DOHH2 (cell line): Measurements from ENCODE around the gene PXDC1.

Experiments
- EZH2phosphoT487 ChIP-seq: fragments of 200-600 bp; sonication (generic); IDR thresholded peaks from 2 replicates; pipeline ENCODE4 v1.6.1; 2017; ENCODE audit warnings: borderline replicate concordance, mild to moderate bottlenecking, antibody characterized with exemption, low read length, moderate library complexity, mixed read lengths
- TF ChIP-seq, protein P1 (sequence below): fragments of 200-600 bp; sonication (generic); IDR thresholded peaks from one replicate; pipeline ENCODE4 v1.5.1; 2014; ENCODE audit warnings: antibody characterized with exemption, mild to moderate bottlenecking, low read depth, low read length; ENCODE audit not compliant: poor library complexity, severe bottlenecking

DNA sequence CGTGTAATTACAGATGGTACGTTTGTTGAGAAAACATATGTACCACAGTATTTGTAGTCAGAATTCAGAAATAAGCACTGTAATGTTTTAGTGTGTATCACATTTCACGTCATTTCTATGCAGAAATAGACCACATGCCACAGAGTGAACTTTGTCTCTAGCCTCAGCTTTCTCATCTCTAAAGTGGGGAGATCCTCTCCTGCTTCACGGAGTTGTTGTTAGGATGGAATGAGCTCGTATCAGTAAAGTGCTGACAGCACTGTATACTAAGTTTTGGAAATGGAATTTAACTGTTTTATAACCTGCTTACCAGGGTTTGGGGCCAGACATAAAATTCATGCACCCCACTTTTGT is 34.2 kb upstream of the PXDC1 start:
- TF ChIP-seq, protein P1, sequence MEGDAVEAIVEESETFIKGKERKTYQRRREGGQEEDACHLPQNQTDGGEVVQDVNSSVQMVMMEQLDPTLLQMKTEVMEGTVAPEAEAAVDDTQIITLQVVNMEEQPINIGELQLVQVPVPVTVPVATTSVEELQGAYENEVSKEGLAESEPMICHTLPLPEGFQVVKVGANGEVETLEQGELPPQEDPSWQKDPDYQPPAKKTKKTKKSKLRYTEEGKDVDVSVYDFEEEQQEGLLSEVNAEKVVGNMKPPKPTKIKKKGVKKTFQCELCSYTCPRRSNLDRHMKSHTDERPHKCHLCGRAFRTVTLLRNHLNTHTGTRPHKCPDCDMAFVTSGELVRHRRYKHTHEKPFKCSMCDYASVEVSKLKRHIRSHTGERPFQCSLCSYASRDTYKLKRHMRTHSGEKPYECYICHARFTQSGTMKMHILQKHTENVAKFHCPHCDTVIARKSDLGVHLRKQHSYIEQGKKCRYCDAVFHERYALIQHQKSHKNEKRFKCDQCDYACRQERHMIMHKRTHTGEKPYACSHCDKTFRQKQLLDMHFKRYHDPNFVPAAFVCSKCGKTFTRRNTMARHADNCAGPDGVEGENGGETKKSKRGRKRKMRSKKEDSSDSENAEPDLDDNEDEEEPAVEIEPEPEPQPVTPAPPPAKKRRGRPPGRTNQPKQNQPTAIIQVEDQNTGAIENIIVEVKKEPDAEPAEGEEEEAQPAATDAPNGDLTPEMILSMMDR: no peak
- TF ChIP-seq EZH2phosphoT487: no peak
